ENCODE results near the gene PPP1R10. TPM values are rescaled to one million over a fixed set of nuclear protein-coding genes. Genes with fewer than 3 reads are reported as not detected.

The PPP1R10 gene
- total and polyA plus RNA-seq, 2 of the 13 experiments (the other 11 are each of a cell fraction or from before 2014, with no cell fraction given): 26.3 to 38.4 TPM

DNA sequence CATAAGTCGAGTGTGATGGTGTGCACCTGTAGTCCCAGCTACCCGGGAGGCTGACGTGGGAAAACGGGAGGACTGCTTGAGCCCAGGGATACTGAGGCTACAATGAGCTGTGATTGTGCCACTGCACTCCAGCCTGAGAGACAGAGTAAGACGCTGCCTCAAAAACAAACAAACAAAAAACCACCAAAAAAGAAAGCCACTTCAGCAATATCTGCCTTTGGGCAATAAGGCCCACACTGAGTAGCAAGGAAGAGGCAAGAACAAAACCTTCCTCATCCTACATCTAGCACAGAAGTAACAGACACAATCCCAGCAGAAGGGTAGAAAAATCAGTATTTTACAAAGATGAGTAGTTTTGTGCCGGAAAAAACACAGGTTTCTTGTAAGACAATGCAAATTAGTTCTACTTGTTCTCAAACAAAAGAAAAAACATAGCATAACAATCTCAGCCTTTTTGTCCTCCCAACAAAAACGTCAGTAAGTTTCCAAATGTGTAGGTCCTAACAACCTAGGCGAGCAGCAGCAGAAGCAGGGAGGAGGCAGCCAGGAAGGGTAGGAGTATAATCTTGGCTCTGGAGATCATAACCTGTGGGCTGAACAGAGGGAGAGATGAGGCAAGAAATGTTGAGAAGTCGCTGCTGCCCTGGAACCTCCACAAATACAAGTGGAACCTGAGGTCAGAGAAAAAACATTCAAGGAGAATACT lies 5.7 kb downstream of the PPP1R10 start:
- ChIA-PET POLR2A (interaction anchor here (0.7 to 4.8 kb wide), 8 partner anchors 10 to 61 kb away, joined by 3 to 172 read pairs (median 5); partner anchors contain the start of genes ABCF1 and DHX16), CTCF (ENCODE audit: low intra/inter-chr PET ratio, low total read pairs) (interaction anchor here (0.9 kb wide), 1 partner anchor 129 kb away, joined by 3 read pairs; no protein-coding TSS in a partner anchor)
- Histone ChIP-seq H3K27ac (ENCODE audit: extremely low read length, insufficient read depth, low read length) (no peak overlapping the region), H3K79me2 (ENCODE audit: insufficient read depth, low read length) (peaks cover 16% of the 10 kb centered on the region), H3K9me3 (ENCODE audit: low read length) (no peaks in the 10 kb centered on the region), H3K27me3 (ENCODE audit: control insufficient read depth in 1 of 2, insufficient read depth in 2 of 2, low read length in 2 of 2) (no peaks in the 10 kb centered on the region), H3K4me3 (replicated peaks in 1 of 3; ENCODE audit: insufficient read depth in 1 of 3, low read depth in 2 of 3, low read length in 3 of 3) (no peak overlapping the region), H3K36me3 (replicated peaks in 1 of 2; ENCODE audit: control insufficient read depth in 1 of 2, insufficient read depth in 2 of 2, low read length in 2 of 2) (peaks cover 13 to 29% of the 10 kb centered on the region in 2 experiments), H3K4me1 (ENCODE audit: insufficient read depth, low read length) (peaks cover 22% of the 10 kb centered on the region), H4K20me1 (ENCODE audit: insufficient read depth, low read length) (peaks cover 5% of the 10 kb centered on the region), H3K4me2 (ENCODE audit: low read depth, low read length) (no peak overlapping the region), H2AFZ (ENCODE audit: low read length) (no peak overlapping the region), H3K9ac (ENCODE audit: insufficient read depth, low read depth, low read length) (no peak overlapping the region)
- TF ChIP-seq ZNF431 (CRISPR knock-in tag; IDR thresholded peaks at IDR 0.05; ENCODE audit: borderline replicate concordance, low read depth): no peak
- TF ChIP-seq RAD51 (IDR thresholded peaks at IDR 0.05; ENCODE audit: borderline replicate concordance): no peak
- no peak for TF ChIP-seq THYN1 (CRISPR knock-in tag; IDR thresholded peaks at IDR 0.05; ENCODE audit: borderline replicate concordance, low read depth)
- TF ChIP-seq ZBTB25 (CRISPR knock-in tag; IDR thresholded peaks at IDR 0.05): no peak
- TF ChIP-seq ZNF781 (CRISPR knock-in tag; IDR thresholded peaks at IDR 0.05; ENCODE audit: borderline replicate concordance, not compliant biosample characterization): peak; percentile 42
- no peak for TF ChIP-seq ZNF432 (CRISPR knock-in tag; IDR thresholded peaks at IDR 0.05; ENCODE audit: borderline replicate concordance)
- TF ChIP-seq ZNF704 (CRISPR knock-in tag; IDR thresholded peaks at IDR 0.05; ENCODE audit: borderline replicate concordance): 0 out of 2 replicates have a peak, but pooled peaks have one; percentile 9
- TF ChIP-seq SSRP1 (CRISPR knock-in tag; IDR thresholded peaks at IDR 0.05): peak; percentile 76; the same call in 1 of the 2 replicates
- no peak for TF ChIP-seq ZNF460 (CRISPR knock-in tag; IDR thresholded peaks at IDR 0.05; ENCODE audit: borderline replicate concordance)
- TF ChIP-seq POLR2A (IDR thresholded peaks at IDR 0.05; ENCODE audit: insufficient read depth in 1 of 2, low read depth in 2 of 2, low read length in 2 of 2): peak in 1 of 2 experiments; percentile 16; a peak in 1 of 4 replicates
- no peak for TF ChIP-seq ZNF44 (CRISPR knock-in tag; IDR thresholded peaks at IDR 0.05)
- TF ChIP-seq, protein P1, sequence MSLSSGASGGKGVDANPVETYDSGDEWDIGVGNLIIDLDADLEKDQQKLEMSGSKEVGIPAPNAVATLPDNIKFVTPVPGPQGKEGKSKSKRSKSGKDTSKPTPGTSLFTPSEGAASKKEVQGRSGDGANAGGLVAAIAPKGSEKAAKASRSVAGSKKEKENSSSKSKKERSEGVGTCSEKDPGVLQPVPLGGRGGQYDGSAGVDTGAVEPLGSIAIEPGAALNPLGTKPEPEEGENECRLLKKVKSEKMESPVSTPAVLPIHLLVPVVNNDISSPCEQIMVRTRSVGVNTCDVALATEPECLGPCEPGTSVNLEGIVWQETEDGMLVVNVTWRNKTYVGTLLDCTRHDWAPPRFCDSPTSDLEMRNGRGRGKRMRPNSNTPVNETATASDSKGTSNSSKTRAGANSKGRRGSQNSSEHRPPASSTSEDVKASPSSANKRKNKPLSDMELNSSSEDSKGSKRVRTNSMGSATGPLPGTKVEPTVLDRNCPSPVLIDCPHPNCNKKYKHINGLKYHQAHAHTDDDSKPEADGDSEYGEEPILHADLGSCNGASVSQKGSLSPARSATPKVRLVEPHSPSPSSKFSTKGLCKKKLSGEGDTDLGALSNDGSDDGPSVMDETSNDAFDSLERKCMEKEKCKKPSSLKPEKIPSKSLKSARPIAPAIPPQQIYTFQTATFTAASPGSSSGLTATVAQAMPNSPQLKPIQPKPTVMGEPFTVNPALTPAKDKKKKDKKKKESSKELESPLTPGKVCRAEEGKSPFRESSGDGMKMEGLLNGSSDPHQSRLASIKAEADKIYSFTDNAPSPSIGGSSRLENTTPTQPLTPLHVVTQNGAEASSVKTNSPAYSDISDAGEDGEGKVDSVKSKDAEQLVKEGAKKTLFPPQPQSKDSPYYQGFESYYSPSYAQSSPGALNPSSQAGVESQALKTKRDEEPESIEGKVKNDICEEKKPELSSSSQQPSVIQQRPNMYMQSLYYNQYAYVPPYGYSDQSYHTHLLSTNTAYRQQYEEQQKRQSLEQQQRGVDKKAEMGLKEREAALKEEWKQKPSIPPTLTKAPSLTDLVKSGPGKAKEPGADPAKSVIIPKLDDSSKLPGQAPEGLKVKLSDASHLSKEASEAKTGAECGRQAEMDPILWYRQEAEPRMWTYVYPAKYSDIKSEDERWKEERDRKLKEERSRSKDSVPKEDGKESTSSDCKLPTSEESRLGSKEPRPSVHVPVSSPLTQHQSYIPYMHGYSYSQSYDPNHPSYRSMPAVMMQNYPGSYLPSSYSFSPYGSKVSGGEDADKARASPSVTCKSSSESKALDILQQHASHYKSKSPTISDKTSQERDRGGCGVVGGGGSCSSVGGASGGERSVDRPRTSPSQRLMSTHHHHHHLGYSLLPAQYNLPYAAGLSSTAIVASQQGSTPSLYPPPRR (CRISPR knock-in tag; IDR thresholded peaks at IDR 0.05; ENCODE audit: borderline replicate concordance): no peak
- TF ChIP-seq MTF2 (CRISPR knock-in tag; IDR thresholded peaks at IDR 0.05; ENCODE audit: borderline replicate concordance): no peak
- FAIRE-seq (no peak), ATAC-seq (no peak), DNase-seq (ENCODE audit: low spot score) (no peak)
- in situ Hi-C loops (cut with HindIII; ENCODE audit: extremely low pct_ligation_motif_present, low pct_unique_long_range_greater_than_20kb) (no loop called here), intact Hi-C loops (cut with micrococcal nuclease; ENCODE audit: unreplicated experiment) (no loop called here)
- 89% methylated on average over 9 of the region's 9 CpGs for WGBS (ENCODE audit: low lambda C conversion rate)
- no TSS peak for BruUV-seq (replicated peaks)
